HG03159 (cell line): ENCODE results near the gene DOCK3.
"Not testable (repeated sequence)": the region's sequence is repeated elsewhere in the genome, so short reads cannot be mapped to it uniquely, and the experiment has no call there.

Source experiments
- ATAC-seq: cut with Tn5 transposase; IDR thresholded peaks from one replicate; pipeline ENCODE4 v1.9.1; 2021; ENCODE audit warnings: mild to moderate bottlenecking, moderate library complexity; ENCODE audit not compliant: unreplicated experiment

DOCK3 gene

GRCh38 chr3:51380601-51381332 lies 706.0 kb downstream of the DOCK3 start:
- ATAC-seq = no peak

GRCh38 chr3:51381333-51381705 lies 706.6 kb downstream of the DOCK3 start:
- ATAC-seq = no peak

GRCh38 chr3:51382076-51382745 lies 707.5 kb downstream of the DOCK3 start:
- ATAC-seq = no peak

- no peak for ATAC-seq
Observed at GRCh38 chr3:51382947-51383578, 708.3 kb downstream of the DOCK3 start.

GRCh38 chr3:51384055-51384725 lies 709.5 kb downstream of the DOCK3 start:
- ATAC-seq = peak; percentile 17

DNA sequence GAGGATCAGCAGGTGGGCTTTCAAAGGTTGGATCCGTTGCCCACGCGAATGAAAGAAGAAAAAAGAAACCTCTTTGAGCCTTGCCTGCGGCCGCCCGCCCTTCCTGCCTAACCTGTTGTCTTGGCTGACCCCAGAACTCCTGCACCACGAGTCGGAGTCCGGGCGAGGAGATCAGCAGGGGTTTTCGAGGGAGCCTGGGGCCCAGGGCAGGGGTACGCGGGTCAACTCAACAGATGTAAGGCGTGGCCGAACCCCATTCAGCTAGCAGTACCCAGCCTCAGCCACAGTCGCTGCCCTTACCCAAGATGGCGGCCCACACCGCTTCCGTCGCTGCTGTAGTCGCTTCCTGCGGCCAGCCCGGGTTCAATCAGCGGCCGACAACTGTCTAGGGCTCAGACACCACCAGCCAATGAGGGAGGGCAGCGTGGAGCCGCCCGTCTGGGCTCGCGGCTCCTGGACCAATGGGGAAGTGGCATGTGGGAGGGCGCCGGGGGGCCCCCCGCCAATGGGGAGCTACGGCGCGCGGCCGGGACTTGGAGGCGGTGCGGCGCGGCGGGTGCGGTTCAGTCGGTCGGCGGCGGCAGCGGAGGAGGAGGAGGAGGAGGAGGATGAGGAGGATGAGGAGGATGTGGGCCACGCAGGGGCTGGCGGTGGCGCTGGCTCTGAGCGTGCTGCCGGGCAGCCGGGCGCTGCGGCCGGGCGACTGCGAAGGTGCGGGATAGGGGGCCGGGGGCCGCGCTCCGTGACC lies 710.2 kb downstream of the DOCK3 start, which contains the start of gene MANF:
Gene MANF (plus strand): TSS at position 566 of the 748 bp plus-strand sequence. CDS start 52 bp downstream, at position 618.
- ATAC-seq = peak; percentile 94

- ATAC-seq = no peak
Observed at GRCh38 chr3:51385621-51386091, 710.9 kb downstream of the DOCK3 start.

DNA sequence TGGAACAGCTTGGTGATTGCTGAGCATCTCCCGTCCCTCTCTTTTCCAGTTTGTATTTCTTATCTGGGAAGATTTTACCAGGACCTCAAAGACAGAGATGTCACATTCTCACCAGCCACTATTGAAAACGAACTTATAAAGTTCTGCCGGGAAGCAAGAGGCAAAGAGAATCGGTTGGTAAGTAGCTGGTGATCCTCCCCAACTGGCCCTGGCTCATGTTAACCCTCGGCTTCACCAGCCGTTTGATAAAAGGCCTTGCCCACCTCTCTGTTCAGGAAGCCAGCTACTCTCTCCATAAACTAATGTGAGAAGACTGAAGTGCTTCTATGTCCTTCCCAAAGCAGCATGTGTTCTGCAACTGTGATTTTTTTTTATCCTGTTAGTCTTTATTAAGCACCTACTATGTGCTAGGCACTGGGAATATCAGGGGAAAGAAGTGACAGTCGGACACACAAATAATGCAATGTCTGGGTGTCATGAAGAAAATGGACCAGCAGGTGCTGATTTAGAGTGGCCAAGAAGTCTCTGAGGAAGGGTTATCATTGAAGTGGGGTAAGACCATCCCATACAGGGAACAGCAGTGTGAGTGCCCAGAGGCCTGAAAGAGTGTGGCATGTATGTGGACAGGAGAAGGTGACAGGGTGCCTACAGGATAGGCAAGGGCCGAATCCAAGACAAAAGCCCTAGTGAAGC lies 711.6 kb downstream of the DOCK3 start:
- no peak for ATAC-seq

DNA sequence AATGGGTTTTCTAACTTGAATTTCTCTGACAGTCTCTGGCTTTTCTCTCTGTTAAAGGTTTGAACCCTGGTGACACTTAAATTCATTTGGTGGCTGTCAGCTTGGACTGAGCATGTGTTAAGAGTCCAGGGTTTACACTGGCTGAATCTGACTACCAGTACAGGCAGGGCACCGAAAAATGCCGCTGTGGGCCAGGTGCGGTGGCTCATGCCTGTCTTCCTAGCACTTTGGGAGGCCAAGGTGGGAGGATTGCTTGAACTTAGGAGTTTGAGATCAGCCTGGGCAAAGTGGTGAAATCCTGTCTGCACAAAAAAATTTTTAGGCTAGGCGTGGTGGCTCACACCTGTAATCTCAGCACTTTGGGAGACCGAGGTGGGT lies 712.1 kb downstream of the DOCK3 start:
- no peak for ATAC-seq

GRCh38 chr3:51387281-51387680 lies 712.6 kb downstream of the DOCK3 start:
- not testable (repeated sequence) for ATAC-seq

GRCh38 chr3:51388286-51389029 lies 713.7 kb downstream of the DOCK3 start:
- no peak for ATAC-seq

DNA sequence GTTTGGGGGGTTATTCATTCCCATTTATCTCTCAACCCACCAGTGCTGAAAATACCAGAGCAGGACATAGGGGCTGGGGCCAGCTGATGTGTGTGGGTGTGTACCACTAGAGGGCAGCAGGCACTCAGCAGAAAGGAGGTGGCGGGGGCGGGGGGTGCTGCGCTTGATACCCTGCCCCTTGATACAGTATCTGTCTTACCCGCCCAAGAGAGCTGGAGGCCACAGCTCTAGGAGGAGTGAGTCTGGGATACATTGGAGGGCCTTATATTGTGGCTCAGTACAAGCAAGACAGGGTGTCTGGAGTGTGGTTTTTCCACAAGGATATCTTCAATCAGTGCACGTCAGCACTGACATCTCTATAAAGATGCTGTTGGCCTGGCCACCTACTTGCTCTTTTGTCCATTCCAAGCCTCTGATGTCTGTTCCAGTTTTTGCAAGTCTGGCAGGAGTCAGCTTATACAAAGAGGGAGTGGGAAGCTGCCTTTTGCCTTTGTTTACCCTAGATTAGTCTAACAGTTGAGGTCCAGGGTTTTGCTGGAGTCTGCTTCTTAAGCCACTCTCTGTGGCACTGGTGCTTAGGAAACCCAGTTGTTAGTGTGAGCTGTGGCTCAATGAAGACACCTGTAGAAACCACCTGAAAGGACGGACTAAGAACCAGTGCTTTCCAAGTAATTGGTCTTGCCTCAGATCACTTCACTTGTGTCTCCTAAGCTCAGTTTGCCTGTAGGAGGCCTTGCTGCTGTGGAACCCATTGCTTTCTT lies 714.9 kb downstream of the DOCK3 start:
- ATAC-seq = no peak

DNA sequence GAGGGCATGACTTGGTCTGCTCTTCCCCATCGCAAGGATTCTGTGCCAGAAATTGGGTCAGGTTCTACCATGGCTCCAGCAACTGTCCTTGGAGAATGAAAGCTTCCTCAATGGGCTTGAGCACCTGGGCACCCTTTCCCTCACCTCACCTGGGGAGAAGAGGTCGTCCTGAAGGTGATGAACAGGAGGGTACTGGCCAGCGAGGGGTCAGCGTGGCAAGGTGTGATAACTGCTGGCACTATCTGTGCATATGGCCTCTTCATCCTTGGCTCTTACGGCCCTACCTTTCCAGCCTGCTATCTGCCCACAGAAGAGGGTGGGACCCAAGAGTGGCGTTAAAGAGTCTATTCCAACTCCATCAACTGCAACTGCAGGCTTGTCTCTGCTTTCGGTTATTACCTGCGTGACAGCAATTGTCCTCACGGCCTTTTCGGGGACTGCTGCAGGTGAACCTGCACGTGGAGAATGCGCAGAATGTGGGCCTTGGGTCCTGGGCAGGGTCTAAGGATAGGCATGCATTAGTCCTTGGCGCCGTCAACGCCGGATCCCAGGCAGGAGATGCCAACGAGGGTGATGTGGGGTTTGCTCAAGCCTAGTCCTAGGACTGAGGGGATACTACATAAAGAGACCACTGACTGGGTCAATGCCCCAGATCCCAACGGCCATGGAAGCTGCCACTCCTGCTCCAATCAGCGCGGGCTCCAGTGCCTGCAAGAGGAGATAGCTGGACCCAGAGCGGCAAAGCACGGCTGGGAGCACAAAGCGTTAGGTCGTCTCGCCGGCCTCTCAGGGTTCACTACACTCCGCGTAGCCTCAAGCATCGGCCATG lies 715.7 kb downstream of the DOCK3 start:
- peak; percentile 6 for ATAC-seq

- peak; percentile 88 for ATAC-seq
Observed at GRCh38 chr3:51391075-51391565, 716.4 kb downstream of the DOCK3 start, which contains the start of gene RBM15B. RBM15B (plus strand) TSS chr3:51391285; CDS start chr3:51391400, 115 bp downstream.

- ATAC-seq = peak; percentile 8
Observed at GRCh38 chr3:51391566-51392354, 717.0 kb downstream of the DOCK3 start.

DNA sequence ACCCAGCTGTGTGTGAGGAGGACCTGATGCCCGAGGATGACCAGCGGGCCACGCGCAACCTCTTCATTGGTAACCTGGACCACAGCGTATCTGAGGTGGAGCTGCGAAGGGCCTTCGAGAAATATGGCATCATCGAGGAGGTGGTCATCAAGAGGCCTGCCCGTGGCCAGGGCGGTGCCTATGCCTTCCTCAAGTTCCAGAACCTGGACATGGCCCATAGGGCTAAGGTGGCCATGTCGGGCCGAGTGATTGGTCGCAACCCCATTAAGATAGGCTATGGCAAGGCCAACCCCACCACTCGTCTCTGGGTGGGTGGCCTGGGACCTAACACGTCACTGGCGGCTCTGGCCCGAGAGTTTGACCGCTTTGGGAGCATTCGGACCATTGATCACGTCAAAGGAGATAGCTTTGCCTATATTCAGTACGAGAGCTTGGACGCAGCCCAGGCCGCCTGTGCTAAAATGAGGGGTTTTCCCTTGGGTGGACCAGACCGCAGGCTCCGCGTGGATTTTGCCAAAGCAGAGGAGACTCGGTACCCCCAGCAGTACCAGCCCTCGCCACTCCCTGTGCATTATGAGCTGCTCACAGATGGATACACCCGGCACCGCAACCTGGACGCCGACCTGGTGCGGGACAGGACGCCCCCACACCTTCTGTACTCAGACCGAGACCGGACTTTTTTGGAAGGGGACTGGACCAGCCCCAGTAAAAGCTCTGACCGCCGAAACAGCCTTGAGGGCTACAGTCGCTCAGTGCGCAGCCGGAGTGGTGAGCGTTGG lies 717.8 kb downstream of the DOCK3 start:
- ATAC-seq = no peak
